GM12801 (cell line): ENCODE data around the gene PKDCC.

ENCODE experiments used
- CTCF ChIP-seq: IDR thresholded peaks from one replicate; pipeline ENCODE4 v1.5.1; 2011; ENCODE audit warnings: control low read depth; ENCODE audit not compliant: insufficient read length; ENCODE audit errors: extremely low read depth

PKDCC gene

GRCh38 chr2:42057902-42058450, 10.2 kb downstream of the PKDCC start:
- no peak for TF ChIP-seq CTCF

GRCh38 chr2:42059261-42059898, 11.6 kb downstream of the PKDCC start:
- TF ChIP-seq CTCF: no peak

GRCh38 chr2:42060028-42060427, 12.2 kb downstream of the PKDCC start:
- no peak for TF ChIP-seq CTCF

- TF ChIP-seq CTCF: no peak
These were observed 13.1 kb downstream of the PKDCC start for GRCh38 chr2:42060718-42061619.

- no peak for TF ChIP-seq CTCF
These were observed 14.0 kb downstream of the PKDCC start for GRCh38 chr2:42061839-42062238.

- no peak for TF ChIP-seq CTCF
These were observed 15.8 kb downstream of the PKDCC start for GRCh38 chr2:42063431-42064171.

GRCh38 chr2:42064417-42064942, 16.7 kb downstream of the PKDCC start:
- no peak for TF ChIP-seq CTCF
